ENCODE measurements around the gene CADM1.

The CADM1 gene

GRCh38 chr11:115411120-115411519, 93.1 kb downstream of the CADM1 start:
- Histone ChIP-seq H3K4me2 (ENCODE audit: insufficient read depth, low read length) (no peak overlapping the region), H3K27me3 (ENCODE audit: insufficient read depth, low read length, poor library complexity) (peaks cover 4% of the 10 kb centered on the region), H3K36me3 (ENCODE audit: insufficient read depth, low read length) (no peaks in the 10 kb centered on the region), H2AFZ (ENCODE audit: low read depth, low read length) (no peak overlapping the region), H3K79me2 (ENCODE audit: insufficient read depth, low read length) (no peaks in the 10 kb centered on the region), H3K9ac (ENCODE audit: low read depth, low read length) (no peak overlapping the region), H3K4me3 (ENCODE audit: low read depth in 1 of 2, low read length in 2 of 2) (no peak overlapping the region), H4K20me1 (ENCODE audit: insufficient read depth, low read length) (no peaks in the 10 kb centered on the region), H3K9me3 (ENCODE audit: insufficient read depth, low read length, severe bottlenecking) (no peaks in the 10 kb centered on the region), H3K4me1 (ENCODE audit: insufficient read depth, low read length) (no peaks in the 10 kb centered on the region), H3K27ac (ENCODE audit: low read length) (no peak overlapping the region)
- no peak for TF ChIP-seq EZH2 (IDR thresholded peaks at IDR 0.05; ENCODE audit: borderline replicate concordance, low read depth, low read length, severe bottlenecking)
- no peak for TF ChIP-seq CTCF (IDR thresholded peaks at IDR 0.05; ENCODE audit: borderline replicate concordance, extremely low read depth, low read length, poor library complexity, severe bottlenecking)
- DNase-seq (no peak), ATAC-seq (ENCODE audit: insufficient read depth, low read depth) (no peak)

GRCh38 chr11:115409691-115410220, 94.5 kb downstream of the CADM1 start:
- Histone ChIP-seq H3K27me3 (ENCODE audit: insufficient read depth, low read length, poor library complexity) (peaks cover 4% of the 10 kb centered on the region), H3K4me1 (ENCODE audit: insufficient read depth, low read length) (no peaks in the 10 kb centered on the region), H4K20me1 (ENCODE audit: insufficient read depth, low read length) (no peaks in the 10 kb centered on the region), H3K4me2 (ENCODE audit: insufficient read depth, low read length) (no peak overlapping the region), H3K27ac (ENCODE audit: low read length) (no peak overlapping the region), H3K36me3 (ENCODE audit: insufficient read depth, low read length) (no peaks in the 10 kb centered on the region), H3K9ac (ENCODE audit: low read depth, low read length) (no peak overlapping the region), H2AFZ (ENCODE audit: low read depth, low read length) (no peak overlapping the region), H3K4me3 (ENCODE audit: low read depth in 1 of 2, low read length in 2 of 2) (no peak overlapping the region), H3K9me3 (ENCODE audit: insufficient read depth, low read length, severe bottlenecking) (no peaks in the 10 kb centered on the region), H3K79me2 (ENCODE audit: insufficient read depth, low read length) (no peaks in the 10 kb centered on the region)
- DNase-seq, result no peak
- no peak for TF ChIP-seq EZH2 (IDR thresholded peaks at IDR 0.05; ENCODE audit: borderline replicate concordance, low read depth, low read length, severe bottlenecking)
- no peak for TF ChIP-seq CTCF (IDR thresholded peaks at IDR 0.05; ENCODE audit: borderline replicate concordance, extremely low read depth, low read length, poor library complexity, severe bottlenecking)
- no peak for ATAC-seq (ENCODE audit: insufficient read depth, low read depth)

GRCh38 chr11:115409116-115409670, 95.0 kb downstream of the CADM1 start:
- no peak for TF ChIP-seq CTCF (IDR thresholded peaks at IDR 0.05; ENCODE audit: borderline replicate concordance, extremely low read depth, low read length, poor library complexity, severe bottlenecking)
- no peak for TF ChIP-seq EZH2 (IDR thresholded peaks at IDR 0.05; ENCODE audit: borderline replicate concordance, low read depth, low read length, severe bottlenecking)
- H3K4me2 ChIP-seq (ENCODE audit: insufficient read depth, low read length), result no peak overlapping the region
- no peaks in the 10 kb centered on the region for H3K4me1 ChIP-seq (ENCODE audit: insufficient read depth, low read length)
- H3K9me3 ChIP-seq (ENCODE audit: insufficient read depth, low read length, severe bottlenecking), result no peaks in the 10 kb centered on the region
- no peaks in the 10 kb centered on the region for H3K36me3 ChIP-seq (ENCODE audit: insufficient read depth, low read length)
- H3K79me2 ChIP-seq (ENCODE audit: insufficient read depth, low read length), result no peaks in the 10 kb centered on the region
- no peak overlapping the region for H3K9ac ChIP-seq (ENCODE audit: low read depth, low read length)
- no peak overlapping the region for H3K27ac ChIP-seq (ENCODE audit: low read length)
- H3K27me3 ChIP-seq (ENCODE audit: insufficient read depth, low read length, poor library complexity), result peaks cover 4% of the 10 kb centered on the region
- H4K20me1 ChIP-seq (ENCODE audit: insufficient read depth, low read length), result no peaks in the 10 kb centered on the region
- ATAC-seq (ENCODE audit: insufficient read depth, low read depth) (no peak), DNase-seq (no peak)
- H3K4me3 ChIP-seq (ENCODE audit: low read depth in 1 of 2, low read length in 2 of 2), result no peak overlapping the region
- H2AFZ ChIP-seq (ENCODE audit: low read depth, low read length), result no peak overlapping the region

Measured in DND-41 (cell line).